SJCRH30 (cell line): ENCODE measurements around the gene THRA. TPM values are rescaled to one million over a fixed set of nuclear protein-coding genes. Genes with fewer than 3 reads are reported as not detected.

Experiments used
- total RNA-seq: library from RNA; depleted of rRNA; stranded (reverse); fragments of >200 nt; shearing (Covaris generic); gene quantifications from 2 replicates; pipeline ENCODE4 v1.2.3, GENCODE V29; 2014; rRNA removed

THRA gene
- total RNA-seq, 1 experiment from 2014 or later, result 14.4 TPM

Other genes with a start within 250 kb of the THRA start
- not detected in 2 replicates for gene IKZF3, start 198.7 kb upstream of the THRA start, total RNA-seq
- gene ZPBP2, start 194.8 kb upstream of the THRA start, total RNA-seq, result not detected in 2 replicates
- gene GSDMB, start 144.3 kb upstream of the THRA start, total RNA-seq, result 1.9 and 2.1 TPM in 2 replicates
- 27.5 and 27.8 TPM in 2 replicates for gene ORMDL3, start 135.4 kb upstream of the THRA start, total RNA-seq
- gene LRRC3C, start 135.2 kb upstream of the THRA start, total RNA-seq, result not detected in 2 replicates
- not detected in 2 replicates for gene GSDMA, start 100.0 kb upstream of the THRA start, total RNA-seq
- gene PSMD3, start 82.2 kb upstream of the THRA start, total RNA-seq, result 128 and 129 TPM in 2 replicates
- 0.55 and 1.4 TPM in 2 replicates for gene CSF3, start 47.5 kb upstream of the THRA start, total RNA-seq
- 41.8 and 55.0 TPM in 2 replicates for gene MED24, start 8.6 kb upstream of the THRA start, total RNA-seq
- gene NR1D1, start 37.6 kb downstream of the THRA start, total RNA-seq, result 1.0 and 1.4 TPM in 2 replicates
- gene MSL1, start 59.0 kb downstream of the THRA start, total RNA-seq, result 72.9 and 76.1 TPM in 2 replicates
- gene CASC3, start 77.6 kb downstream of the THRA start, total RNA-seq, result 53.8 and 58.5 TPM in 2 replicates
- 1.6 and 2.7 TPM in 2 replicates for gene RAPGEFL1, start 114.5 kb downstream of the THRA start, total RNA-seq
- 8.3 and 9.0 TPM in 2 replicates for gene WIPF2, start 156.3 kb downstream of the THRA start, total RNA-seq
- gene CDC6, start 224.9 kb downstream of the THRA start, total RNA-seq, result 89.3 and 97.0 TPM in 2 replicates
- 42.3 and 43.2 TPM in 2 replicates for gene RARA, start 246.2 kb downstream of the THRA start, total RNA-seq